C4-2B (cell line): ENCODE measurements around the gene NDEL1.

Source experiments
- CTCF ChIP-seq: fragments of 450-650 bp; conservative IDR thresholded peaks from 2 replicates; pipeline ENCODE4 v1.5.1; 2017; ENCODE audit warnings: mild to moderate bottlenecking
- ZFX ChIP-seq: fragments of 450-650 bp; IDR thresholded peaks from 2 replicates; pipeline ENCODE4 v1.6.1; 2017

GRCh38 chr17:8503807-8504206 lies 68.1 kb downstream of the NDEL1 start:
- TF ChIP-seq CTCF (no peak), ZFX (no peak)
